ENCODE data around the gene DNAJC4.

DNA sequence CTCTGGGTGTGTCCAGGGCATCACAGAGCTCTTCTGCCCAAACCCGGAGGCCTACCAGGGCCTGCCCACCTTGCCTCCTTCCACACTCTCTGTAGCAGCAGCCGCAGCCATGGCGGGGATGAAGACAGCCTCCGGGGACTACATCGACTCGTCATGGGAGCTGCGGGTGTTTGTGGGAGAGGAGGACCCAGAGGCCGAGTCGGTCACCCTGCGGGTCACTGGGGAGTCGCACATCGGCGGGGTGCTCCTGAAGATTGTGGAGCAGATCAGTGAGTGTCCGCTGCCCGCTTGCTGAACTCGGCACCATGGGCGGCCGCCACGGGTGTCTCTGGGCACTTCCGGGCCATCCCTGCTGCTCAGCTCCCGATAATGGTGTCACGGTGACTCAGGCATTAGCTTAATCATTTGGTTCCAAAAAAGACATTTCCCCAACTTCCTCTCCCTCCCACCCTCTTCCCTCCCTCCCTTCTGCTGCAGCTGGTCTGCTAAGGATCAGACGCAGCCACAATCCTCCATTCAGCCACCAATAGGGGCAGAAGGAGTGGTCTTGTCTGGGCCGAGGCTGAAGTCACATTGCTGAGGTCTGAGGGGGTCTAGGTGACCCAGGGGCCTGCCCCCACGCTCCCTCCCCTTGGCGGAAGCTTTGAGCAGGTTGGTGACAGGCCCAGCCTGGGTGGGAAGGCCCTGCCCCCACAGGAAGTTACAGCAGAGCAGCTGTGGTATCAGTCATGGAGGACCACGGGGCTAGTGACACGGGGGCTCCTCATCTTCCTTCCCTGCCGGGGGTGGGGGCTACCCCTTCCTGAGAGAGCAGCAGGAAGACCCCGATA lies 22.9 kb upstream of the DNAJC4 start:
- TF ChIP-seq POLR2A (IDR thresholded peaks at IDR 0.05; ENCODE audit: low read length) (peak; percentile 80), GATA1 (IDR thresholded peaks at IDR 0.05; ENCODE audit: low read depth, low read length) (no peak)
